Body of pancreas (tissue), 4 donors: ENCODE data around the gene CLEC2D.

ENCODE experiments used
- POLR2A ChIP-seq, 3 donors: fragments of 450-650 bp; IDR thresholded peaks; one replicate each; pipeline ENCODE4 v1.6.1; 2016; ENCODE audit warnings: antibody characterized with exemption in 3 of 3, mild to moderate bottlenecking in 2 of 3
- TF ChIP-seq, protein P1 (sequence below), 7 experiments: fragments of 450-650 bp in 4 of 7; fragments of 200-600 bp in 3 of 7; sonication (generic) in 3 of 7; IDR thresholded peaks; one replicate each; pipeline ENCODE4 v1.5.1; 2016 to 2019; ENCODE audit warnings: antibody characterized with exemption in 7 of 7

DNA sequence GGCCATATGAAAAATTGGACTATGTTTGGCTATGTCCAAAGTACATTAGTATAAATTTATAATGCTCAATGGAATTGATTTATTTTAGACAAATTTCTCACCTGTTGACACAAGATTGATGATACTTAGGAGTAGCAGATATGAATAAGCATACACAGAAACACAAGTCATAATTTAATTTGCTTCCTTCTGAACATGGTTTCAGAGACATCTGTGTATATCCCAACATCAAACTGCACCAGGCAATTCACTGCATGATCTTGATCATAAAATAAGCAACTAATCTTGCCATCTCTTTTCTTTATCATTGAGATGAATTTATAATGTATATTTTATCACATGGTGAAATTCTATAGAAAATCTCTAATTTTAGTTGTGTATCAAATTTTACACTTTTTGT lies 59.6 kb downstream of the CLEC2D start:
- TF ChIP-seq, protein P1, sequence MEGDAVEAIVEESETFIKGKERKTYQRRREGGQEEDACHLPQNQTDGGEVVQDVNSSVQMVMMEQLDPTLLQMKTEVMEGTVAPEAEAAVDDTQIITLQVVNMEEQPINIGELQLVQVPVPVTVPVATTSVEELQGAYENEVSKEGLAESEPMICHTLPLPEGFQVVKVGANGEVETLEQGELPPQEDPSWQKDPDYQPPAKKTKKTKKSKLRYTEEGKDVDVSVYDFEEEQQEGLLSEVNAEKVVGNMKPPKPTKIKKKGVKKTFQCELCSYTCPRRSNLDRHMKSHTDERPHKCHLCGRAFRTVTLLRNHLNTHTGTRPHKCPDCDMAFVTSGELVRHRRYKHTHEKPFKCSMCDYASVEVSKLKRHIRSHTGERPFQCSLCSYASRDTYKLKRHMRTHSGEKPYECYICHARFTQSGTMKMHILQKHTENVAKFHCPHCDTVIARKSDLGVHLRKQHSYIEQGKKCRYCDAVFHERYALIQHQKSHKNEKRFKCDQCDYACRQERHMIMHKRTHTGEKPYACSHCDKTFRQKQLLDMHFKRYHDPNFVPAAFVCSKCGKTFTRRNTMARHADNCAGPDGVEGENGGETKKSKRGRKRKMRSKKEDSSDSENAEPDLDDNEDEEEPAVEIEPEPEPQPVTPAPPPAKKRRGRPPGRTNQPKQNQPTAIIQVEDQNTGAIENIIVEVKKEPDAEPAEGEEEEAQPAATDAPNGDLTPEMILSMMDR (IDR thresholded peaks at IDR 0.05): no peak
- no peak for TF ChIP-seq POLR2A (IDR thresholded peaks at IDR 0.05)
